Activated T-cell treated with anti-CD3 and anti-CD28 coated beads, Interleukin-2, amount 50 U/mL, for 4 hours (primary cell): Measurements from ENCODE around the gene DMRTC2. TPM values are rescaled to one million over a fixed set of nuclear protein-coding genes. Genes with fewer than 3 reads are reported as not detected.

Experiments used
- ATAC-seq, 2 donors: fragments of 200-7000 bp; cut with Tn5 transposase; one replicate each; pipeline ENCODE4 v1.10.0; 2021
- DNase-seq: peaks from one replicate; pipeline ENCODE4 v3.0.0-alpha.2; 2020
- H3K27me3 Mint-ChIP-seq: one replicate; pipeline ENCODE4 v1.8.0; 2021; ENCODE audit warnings: low read depth, mixed read lengths
- H3K36me3 Mint-ChIP-seq: one replicate; pipeline ENCODE4 v1.8.0; 2022; ENCODE audit warnings: mixed read lengths; ENCODE audit not compliant: insufficient read depth
- H3K4me1 Mint-ChIP-seq: one replicate; pipeline ENCODE4 v1.8.0; 2021; ENCODE audit warnings: low read depth, mixed read lengths
- H3K4me3 Mint-ChIP-seq: one replicate; pipeline ENCODE4 v1.8.0; 2021; ENCODE audit warnings: mild to moderate bottlenecking, moderate library complexity, mixed read lengths
- H3K9me3 Mint-ChIP-seq: one replicate; pipeline ENCODE4 v1.8.0; 2021; ENCODE audit warnings: mixed read lengths
- total RNA-seq, 3 donors: library from RNA; stranded (reverse); gene quantifications; one replicate each; pipeline ENCODE4 v1.2.1, GENCODE V29; 2021

Gene DMRTC2
- total RNA-seq, 3 donors from 2014 or later = not detected

- ATAC-seq = no peak
- H3K4me1 Mint-ChIP-seq = peaks cover 40% of the 10 kb centered on the region
Observed at GRCh38 chr19:41898235-41898634, 53.4 kb downstream of the DMRTC2 start.

More at GRCh38 chr19:41898235-41898634, 53.4 kb downstream of the DMRTC2 start:
- no peak for DNase-seq
- no peaks in the 10 kb centered on the region for H3K9me3 Mint-ChIP-seq
- no peak overlapping the region for H3K4me3 Mint-ChIP-seq
- H3K36me3 Mint-ChIP-seq = peaks cover 37% of the 10 kb centered on the region
- H3K27me3 Mint-ChIP-seq = no peaks in the 10 kb centered on the region

Other genes starting within 250 kb of the DMRTC2 start
- not detected for gene CEACAM4, start 218.0 kb upstream of the DMRTC2 start, total RNA-seq
- gene CEACAM7, start 156.8 kb upstream of the DMRTC2 start, total RNA-seq = under 1 TPM in 1 of 3 donors, not detected in 2; 0.25 TPM
- gene CEACAM5, start 136.4 kb upstream of the DMRTC2 start, total RNA-seq = under 1 TPM; 0.30 to 0.46 (median 0.37) TPM
- gene CEACAM6, start 89.5 kb upstream of the DMRTC2 start, total RNA-seq = under 1 TPM; 0.23 to 0.27 (median 0.26) TPM
- gene CEACAM3, start 48.5 kb upstream of the DMRTC2 start, total RNA-seq = not detected
- gene LYPD4, start 359 bp upstream of the DMRTC2 start, total RNA-seq = not detected
- gene RPS19, start 15.2 kb downstream of the DMRTC2 start, total RNA-seq = 1,000 to 10,000 TPM; 3,437 to 3,718 (median 3,468) TPM
- gene CD79A, start 32.2 kb downstream of the DMRTC2 start, total RNA-seq = 1 to 10 TPM; 2.2 to 7.8 (median 2.7) TPM
- 100 to 1,000 TPM; 286 to 314 (median 301) TPM for gene ARHGEF1, start 38.1 kb downstream of the DMRTC2 start, total RNA-seq
- 1 to 10 TPM in 2 of 3 donors, under 1 TPM in 1; 0.83 to 2.0 (median 1.5) TPM for gene ERFL, start 83.4 kb downstream of the DMRTC2 start, total RNA-seq
- 10 to 100 TPM; 63.1 to 82.1 (median 70.4) TPM for gene RABAC1, start 114.3 kb downstream of the DMRTC2 start, total RNA-seq
- 1 to 10 TPM; 2.8 to 4.9 (median 3.7) TPM for gene ATP1A3, start 149.2 kb downstream of the DMRTC2 start, total RNA-seq
- gene GRIK5, start 225.2 kb downstream of the DMRTC2 start, total RNA-seq = 1 to 10 TPM in 1 of 3 donors, under 1 TPM in 2; 0.49 to 1.1 (median 0.61) TPM
- gene ZNF574, start 231.1 kb downstream of the DMRTC2 start, total RNA-seq = 10 to 100 TPM; 19.9 to 20.7 (median 20.6) TPM